Hematopoietic multipotent progenitor cell treated with erythropoietin and hydrocortisone succinate and interleukin-3 and kit ligand, for 4 days (in vitro differentiated cells): ENCODE measurements around the gene ZNF710.

ENCODE experiments used
- DNase-seq: peaks from one replicate; pipeline ENCODE4 v3.0.0-alpha.2; 2015

ZNF710 gene

GRCh38 chr15:90019611-90020010 lies 18.5 kb downstream of the ZNF710 start:
- DNase-seq = no peak

- no peak for DNase-seq
Measured at GRCh38 chr15:90020021-90020735, 19.1 kb downstream of the ZNF710 start.

DNA sequence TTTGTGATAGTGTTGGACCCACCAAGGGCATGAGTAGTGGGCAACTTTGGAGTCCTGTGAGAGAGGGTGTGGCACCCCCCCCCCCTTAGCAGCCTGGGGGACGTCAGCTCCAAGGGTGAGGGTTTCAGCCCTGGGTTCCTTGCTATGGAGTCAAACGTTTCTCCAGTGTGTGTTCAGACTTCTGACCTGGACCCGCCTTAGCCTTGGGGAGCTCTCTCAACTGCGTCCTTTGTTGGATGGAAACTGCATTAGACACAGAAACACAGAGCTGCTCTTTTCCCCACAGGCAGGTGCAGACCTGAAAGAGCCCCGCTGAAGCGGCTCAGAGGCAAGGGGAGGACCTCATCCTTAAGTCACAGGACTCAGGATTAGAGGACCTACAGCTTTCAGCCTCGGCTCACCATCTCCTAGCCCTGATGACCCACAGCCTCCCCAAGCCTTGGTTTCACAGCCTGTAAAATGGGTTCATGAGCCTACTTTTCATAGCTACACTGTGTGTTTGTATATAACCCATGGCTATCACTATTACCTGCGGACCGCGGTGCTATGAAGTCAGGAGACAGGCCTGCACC lies 19.9 kb downstream of the ZNF710 start:
- DNase-seq = no peak

DNA sequence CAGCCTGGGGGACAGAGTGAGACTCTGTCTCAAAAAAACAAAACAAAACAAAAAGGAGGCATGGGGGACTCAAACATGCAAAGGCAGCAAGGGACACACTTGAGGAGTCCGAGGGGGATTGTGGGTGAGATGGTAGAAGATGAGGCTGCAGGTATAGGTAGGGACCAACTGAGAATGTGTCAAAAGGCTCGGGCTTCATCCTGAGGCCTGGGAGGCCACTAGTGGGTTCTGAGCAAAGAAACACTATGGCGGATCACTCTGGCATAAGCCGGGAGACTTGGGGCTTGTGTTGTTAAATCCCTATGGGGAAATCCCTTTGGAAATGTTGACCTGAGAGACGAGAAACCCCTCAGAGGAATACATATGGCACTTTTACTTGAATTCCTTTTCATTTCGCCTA lies 21.2 kb downstream of the ZNF710 start:
- DNase-seq = no peak

GRCh38 chr15:90022905-90023700 lies 22.0 kb downstream of the ZNF710 start:
- no peak for DNase-seq

- DNase-seq = no peak
Measured at GRCh38 chr15:90024406-90024805, 23.3 kb downstream of the ZNF710 start.

DNA sequence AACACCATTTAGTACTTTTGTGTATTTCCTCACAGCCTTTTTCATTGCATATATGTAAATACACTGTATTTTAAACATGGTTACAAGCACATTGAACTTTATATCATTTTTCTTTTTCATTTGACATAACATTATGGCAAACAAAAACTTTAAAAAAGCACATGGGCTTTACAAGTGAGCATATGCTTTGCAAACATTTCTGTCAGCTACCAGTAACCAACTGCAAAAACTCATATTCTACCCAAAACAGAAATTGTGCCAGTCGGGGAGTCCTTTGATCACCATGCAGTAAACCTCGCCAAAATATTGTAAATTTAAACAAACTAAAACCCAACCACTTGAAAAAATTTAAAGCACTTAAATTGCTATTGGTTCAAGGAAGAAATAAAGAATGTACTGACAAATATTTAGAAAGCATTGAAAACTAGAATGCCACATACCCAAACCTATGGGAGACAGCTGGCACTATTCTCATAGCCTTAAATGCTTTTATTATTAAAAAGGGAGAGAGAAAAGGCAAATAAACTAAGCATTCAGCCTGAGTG lies 24.4 kb downstream of the ZNF710 start:
- no peak for DNase-seq

DNA sequence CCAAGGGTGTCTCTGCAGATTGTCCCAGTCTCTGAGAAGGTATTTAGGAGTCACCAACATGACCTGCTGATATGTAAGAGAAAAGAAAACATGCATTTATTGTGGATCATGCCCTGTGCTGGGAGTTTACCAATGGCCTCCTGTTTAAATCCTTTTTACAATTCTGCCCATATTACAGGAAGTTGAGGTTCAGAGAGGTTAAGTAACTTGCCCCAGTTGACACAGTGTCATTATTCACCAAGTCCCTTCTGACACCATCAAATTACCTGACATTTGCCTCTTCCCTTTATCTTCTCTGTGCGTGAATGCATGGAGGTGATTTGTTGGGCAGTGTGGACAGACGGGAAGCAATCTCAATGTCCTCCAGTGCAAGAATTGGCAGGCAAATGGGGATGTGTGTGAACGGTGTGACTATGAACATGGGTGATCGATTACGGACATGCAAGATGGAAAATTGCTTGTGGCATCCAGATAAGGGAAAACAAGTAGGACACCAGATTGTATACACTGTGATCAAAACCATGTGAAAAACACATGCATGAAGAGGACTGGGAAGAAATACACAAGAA lies 27.3 kb downstream of the ZNF710 start:
- DNase-seq = no peak

- no peak for DNase-seq
Measured at GRCh38 chr15:90029024-90029423, 27.9 kb downstream of the ZNF710 start.

- DNase-seq = peak; percentile 65
Measured at GRCh38 chr15:90030376-90030775, 29.3 kb downstream of the ZNF710 start.

GRCh38 chr15:90031231-90031791 lies 30.2 kb downstream of the ZNF710 start:
- peak; percentile 65 for DNase-seq

DNA sequence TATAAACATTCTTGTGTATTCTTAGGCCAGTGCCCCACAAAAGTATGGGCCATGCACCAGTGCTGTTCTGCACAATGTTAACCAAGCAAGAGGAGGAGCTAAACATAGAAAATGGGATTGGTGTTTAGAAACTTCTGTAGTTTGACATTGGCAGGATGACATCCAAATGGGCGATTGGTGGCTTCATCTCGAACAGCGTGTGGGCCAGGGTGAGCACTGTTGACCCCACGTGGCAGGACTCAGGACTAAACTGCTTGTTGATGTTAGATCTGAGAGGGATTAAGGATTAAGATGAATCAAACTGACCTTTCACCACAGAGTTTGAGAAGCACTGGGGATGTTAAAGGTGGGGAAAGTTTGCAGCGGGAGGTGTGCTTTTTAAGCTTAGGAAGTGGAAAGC lies 31.9 kb downstream of the ZNF710 start:
- DNase-seq = no peak

DNA sequence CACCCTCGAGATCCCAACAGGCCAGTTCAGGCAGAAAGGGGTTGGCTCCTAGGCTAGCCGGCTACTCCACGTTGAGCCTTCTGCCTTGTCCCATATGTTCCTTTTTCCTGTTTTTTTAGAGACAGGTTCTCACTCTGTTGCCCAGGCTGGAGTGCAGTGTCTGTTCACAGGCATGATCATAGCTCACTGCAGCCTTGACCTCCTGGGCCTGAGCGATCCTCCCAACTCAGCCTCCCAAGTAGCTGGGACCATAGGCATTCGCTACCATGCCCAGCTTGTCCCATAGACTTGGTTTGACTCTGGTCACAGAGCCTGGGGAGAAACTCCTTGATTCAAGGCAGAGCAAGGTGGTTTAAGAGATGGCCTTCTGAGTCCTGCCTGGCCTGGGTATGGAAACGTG lies 32.3 kb downstream of the ZNF710 start:
- DNase-seq = no peak

GRCh38 chr15:90035095-90035839 lies 34.1 kb downstream of the ZNF710 start:
- DNase-seq = peak; percentile 93

DNA sequence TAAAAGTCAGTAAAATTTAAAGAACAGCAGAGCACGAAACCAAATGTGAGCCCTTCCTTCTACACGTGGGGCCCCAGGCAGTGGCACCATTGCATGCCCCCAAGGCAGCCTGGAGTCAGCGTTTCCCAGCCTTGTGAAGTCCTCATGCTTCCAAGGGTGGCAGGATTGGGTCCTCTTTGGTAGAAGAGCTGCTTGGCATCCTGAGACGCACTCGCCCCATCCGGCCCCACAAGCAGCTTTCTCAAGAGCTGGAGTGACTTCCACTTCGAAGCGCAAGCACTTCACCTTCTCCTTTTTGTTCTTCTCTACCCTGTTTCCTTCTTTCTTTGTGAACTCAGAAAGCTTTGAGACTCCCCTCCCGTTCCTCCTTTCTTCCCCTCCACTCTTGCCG lies 34.7 kb downstream of the ZNF710 start:
- peak; percentile 73 for DNase-seq

- DNase-seq = no peak
Measured at GRCh38 chr15:90036343-90036742, 35.2 kb downstream of the ZNF710 start.

DNA sequence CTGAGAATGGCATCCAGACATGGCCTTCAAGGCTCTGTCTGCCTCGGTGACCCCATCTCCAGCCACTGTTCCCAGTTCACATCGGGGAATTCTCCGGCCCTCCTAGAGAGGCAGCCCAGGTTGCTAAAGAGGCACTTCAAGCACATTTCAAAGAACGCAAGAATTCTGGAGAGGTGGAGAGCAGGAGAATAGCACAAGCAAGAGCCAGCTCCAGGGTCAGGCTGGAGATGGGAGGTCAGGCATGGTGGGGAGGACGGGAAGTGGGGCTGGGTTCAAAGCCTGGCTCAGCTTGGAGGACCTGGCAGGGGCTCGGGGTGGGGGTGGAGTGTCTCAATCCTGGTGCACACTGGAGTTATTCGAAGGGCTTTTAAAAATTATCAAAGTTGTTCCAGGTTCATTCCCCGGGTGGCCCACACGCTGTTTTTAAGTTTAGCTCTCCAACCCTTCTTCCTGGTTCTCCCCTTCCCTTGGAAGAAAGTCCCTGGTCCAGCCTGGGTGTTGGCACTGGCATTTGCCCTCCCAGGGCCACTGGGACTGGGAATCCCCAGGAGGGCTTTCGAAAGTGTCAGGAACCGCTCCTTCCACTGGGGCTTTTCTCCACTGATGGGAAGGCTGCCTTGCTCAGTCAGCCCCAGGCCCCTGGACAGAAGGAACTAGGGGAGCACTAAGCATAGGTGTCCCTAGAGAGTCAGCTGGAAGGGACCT lies 35.8 kb downstream of the ZNF710 start:
- DNase-seq = no peak

DNA sequence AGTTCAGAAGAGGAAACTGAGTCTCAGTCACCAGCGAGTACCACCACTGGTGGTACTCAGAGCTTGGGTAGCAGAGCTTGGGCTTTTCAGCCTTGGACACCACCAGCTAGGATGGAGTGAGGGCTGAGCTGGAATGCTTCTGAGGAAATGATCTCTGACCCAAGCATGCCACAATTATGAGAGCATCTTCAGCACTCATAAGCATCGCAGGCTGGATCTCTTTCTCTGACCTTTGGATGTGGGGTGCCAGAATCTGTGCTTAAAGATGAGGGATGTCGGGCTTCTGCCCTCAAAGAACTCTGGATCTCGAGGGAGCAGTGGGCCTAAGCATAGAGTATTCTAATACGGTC lies 36.4 kb downstream of the ZNF710 start:
- DNase-seq = no peak

- DNase-seq = peak; percentile 62
Measured at GRCh38 chr15:90037961-90038631, 37.0 kb downstream of the ZNF710 start.

GRCh38 chr15:90038632-90039095 lies 37.5 kb downstream of the ZNF710 start:
- no peak for DNase-seq

GRCh38 chr15:90039996-90040395 lies 38.9 kb downstream of the ZNF710 start:
- DNase-seq = no peak
